GM10266 (cell line): ENCODE measurements around the gene MYLK.

Experiments
- DNase-seq: peaks from one replicate; pipeline ENCODE4 v3.0.0; 2012; ENCODE audit errors: extremely low spot score
- TF ChIP-seq, protein P1 (sequence below): IDR thresholded peaks from 2 replicates; pipeline ENCODE4 v1.5.1; 2012; ENCODE audit warnings: mild to moderate bottlenecking, low read depth; ENCODE audit not compliant: control insufficient read depth, insufficient read depth; ENCODE audit errors: missing control alignments

MYLK gene

DNA sequence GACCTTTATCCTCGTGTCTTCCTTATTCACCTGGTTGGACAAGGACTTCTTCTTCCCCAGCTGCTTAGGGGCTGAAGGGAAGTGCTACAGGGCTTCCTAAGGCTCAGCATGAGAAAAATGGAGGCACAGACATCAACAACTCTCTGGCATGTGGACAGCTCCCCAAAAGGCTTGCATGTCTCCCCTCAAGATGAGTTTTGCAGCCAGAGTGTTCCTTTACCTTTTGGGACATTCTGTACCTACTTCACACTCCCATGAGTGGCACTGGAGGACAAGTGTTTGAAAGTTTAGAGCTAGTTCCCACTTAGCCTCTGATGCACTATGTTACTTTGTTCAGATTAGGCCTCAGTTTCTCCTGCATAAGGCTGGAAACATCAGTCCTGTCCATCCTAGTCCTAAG is 222.2 kb downstream of the MYLK start:
- no peak for DNase-seq
- TF ChIP-seq, protein P1, sequence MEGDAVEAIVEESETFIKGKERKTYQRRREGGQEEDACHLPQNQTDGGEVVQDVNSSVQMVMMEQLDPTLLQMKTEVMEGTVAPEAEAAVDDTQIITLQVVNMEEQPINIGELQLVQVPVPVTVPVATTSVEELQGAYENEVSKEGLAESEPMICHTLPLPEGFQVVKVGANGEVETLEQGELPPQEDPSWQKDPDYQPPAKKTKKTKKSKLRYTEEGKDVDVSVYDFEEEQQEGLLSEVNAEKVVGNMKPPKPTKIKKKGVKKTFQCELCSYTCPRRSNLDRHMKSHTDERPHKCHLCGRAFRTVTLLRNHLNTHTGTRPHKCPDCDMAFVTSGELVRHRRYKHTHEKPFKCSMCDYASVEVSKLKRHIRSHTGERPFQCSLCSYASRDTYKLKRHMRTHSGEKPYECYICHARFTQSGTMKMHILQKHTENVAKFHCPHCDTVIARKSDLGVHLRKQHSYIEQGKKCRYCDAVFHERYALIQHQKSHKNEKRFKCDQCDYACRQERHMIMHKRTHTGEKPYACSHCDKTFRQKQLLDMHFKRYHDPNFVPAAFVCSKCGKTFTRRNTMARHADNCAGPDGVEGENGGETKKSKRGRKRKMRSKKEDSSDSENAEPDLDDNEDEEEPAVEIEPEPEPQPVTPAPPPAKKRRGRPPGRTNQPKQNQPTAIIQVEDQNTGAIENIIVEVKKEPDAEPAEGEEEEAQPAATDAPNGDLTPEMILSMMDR, result no peak

DNA sequence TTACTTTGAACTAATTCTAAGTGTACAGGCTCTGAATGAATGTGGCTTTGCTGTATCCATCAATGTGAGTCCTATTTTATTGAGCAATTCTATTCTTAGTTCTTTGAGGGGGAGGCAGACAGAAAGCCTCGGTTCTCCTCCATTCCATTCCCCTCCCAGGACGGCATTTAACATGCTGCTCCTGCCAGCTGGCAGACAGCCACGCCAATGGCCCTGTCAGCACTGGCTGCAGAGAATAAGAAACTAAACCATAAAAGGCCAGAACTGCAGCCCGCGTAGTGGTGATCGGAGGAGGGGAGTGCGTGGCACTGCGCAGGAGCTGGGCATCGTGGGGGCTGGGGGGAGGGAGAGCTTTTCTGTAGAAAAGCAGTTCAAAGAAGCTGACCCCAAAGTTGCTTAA is 223.2 kb downstream of the MYLK start:
- TF ChIP-seq, protein P1, result no peak
- DNase-seq, result no peak

DNA sequence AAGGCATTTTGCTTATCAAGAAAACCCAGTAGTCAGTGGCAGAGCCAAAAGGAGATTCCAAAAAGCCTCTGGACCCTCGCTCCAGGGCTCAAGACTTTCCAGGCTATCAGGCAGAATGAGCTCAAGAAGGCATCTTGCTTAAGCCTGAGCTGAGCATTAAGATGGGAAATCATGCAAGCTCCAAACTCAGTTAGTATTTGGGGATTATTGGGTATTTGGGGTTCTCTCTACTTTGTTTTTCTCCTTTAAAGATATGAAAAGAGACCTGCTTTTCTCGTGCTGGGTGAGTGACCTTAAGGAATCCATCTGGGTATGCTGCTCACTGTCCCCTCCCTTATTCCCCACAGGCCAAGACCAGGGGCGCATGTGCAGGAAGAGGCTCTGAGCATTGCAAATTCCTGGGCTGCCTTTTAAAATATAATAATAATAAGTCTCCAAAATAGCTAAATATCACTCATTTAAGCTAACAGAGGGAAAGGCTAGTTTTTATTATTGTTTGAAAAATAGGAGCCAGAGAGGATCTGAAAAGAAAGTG is 223.9 kb downstream of the MYLK start:
- DNase-seq, result no peak
- TF ChIP-seq, protein P1, result no peak

DNA sequence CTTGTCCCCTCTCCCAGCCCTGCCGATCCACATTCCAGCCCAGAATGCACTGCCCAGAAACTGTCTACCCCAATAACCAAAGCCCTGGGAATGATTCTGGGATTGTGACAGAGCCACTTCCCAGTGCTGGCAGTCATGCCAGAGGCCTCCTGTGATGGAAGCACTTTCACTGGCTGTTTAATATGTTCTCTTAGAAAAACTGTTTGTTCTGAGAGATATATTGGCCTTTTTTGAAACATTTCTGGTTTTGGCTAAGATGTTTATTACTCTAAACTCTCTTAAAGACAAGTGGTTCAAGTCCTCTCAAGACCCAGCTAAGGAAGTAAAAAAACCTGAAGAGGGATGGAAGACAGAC is 225.3 kb downstream of the MYLK start:
- DNase-seq, result no peak
- TF ChIP-seq, protein P1, result no peak

DNA sequence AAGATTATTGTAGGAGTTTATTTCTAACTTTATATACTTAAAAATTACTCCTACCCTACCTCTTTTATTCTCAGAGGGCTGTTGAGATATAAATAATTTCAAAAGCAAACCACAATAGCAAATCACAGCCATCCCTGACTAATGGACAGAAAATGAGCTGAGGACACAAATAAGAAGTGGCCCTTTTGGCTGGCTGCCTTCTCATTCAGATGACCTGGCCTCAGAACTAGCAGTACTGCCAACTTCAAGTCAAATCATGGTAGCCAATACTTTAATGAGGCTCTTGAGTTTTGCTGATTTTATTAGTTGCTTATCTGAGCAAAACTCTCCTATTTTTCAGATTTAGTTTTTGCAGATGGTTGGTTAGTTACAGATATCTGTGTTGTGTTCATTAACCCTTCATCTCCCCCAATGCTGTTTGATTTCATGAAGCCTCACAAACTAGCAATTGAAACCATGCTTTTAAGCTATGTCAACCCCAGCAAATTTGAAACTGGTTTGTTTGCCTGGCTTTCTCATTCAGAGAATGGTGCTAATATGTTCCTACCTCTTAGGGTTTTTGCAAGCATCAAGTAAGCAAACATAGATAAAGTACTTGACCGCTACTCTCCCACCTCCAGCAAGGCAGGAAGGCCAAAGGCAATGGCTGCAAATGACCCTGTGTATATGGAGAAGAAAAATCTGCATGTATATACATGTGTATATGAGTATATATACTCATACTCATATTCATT is 225.8 kb downstream of the MYLK start:
- TF ChIP-seq, protein P1, result no peak
- no peak for DNase-seq

DNA sequence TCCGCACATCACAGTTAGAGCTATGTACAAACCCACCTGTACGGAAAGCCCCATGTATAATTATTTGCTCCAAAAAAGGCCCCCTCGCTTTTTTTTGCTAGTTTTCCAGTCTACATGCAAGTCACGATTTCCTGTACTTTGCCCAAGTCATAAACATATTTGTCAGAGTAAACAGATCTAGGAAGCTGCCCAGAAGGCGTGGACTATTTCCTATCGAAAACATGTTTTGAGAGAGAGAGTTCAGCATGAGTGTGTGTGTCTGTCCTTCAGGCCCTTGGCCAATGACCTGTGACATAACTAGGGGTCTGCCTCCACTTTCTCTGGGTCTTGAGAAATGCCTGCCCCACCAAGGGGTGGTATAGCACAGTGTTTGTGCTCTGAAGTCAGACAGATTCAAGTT is 226.6 kb downstream of the MYLK start:
- TF ChIP-seq, protein P1, result no peak
- no peak for DNase-seq

DNA sequence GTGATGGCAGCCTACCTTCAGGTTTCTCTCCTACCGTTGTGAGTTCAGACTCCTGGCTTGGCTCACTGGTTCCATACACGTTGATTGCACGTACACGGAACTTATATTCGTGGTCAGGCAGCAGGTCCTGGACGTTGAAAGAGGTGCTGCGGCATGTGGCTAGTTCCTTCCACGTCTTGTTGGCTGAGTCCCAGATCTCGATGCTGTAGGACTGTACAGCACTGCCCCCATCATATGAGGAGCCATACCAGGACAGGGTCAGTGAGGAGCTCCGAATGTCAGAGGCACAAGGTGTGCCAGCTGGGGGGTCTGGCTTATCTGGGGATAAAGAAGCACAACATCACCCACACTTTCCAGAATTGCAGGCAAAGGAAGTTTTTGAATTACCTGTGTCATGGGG is 227.0 kb downstream of the MYLK start:
- TF ChIP-seq, protein P1, result no peak
- no peak for DNase-seq
